ENCODE results near the gene WNT3A.

Gene WNT3A

DNA sequence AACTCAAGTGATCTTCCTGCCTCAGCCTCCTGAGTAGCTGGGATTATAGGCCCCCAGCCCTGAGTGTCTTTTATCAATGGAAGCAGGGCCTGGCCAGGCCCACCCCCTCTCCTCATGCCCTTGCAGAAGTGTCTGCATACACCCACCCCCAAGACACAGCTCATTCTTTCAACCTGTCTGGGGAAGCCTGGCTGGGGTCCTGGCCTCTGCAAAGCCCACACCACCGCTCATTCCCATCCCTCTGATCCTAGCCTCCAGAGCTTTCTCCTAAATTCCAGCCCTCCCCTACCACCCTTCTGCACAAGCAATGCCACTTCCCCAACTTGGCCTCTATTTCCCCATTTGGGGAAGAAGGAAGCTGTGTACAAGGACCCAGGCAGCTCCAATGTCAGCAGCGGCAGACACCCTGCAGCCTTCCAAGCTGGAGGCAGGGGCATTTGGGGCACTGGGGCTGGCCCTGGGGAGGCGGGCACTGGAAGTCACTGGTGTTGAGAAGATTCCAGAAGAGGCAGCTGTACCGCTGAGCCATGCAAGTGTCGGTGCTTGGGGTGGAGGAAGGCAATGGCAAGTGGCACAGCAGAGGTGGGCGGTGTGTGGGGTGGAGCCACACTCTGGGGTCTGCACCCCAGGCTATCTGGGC lies 42.0 kb downstream of the WNT3A start:
- no peak for DNase-seq (ENCODE audit: low read depth)

DNA sequence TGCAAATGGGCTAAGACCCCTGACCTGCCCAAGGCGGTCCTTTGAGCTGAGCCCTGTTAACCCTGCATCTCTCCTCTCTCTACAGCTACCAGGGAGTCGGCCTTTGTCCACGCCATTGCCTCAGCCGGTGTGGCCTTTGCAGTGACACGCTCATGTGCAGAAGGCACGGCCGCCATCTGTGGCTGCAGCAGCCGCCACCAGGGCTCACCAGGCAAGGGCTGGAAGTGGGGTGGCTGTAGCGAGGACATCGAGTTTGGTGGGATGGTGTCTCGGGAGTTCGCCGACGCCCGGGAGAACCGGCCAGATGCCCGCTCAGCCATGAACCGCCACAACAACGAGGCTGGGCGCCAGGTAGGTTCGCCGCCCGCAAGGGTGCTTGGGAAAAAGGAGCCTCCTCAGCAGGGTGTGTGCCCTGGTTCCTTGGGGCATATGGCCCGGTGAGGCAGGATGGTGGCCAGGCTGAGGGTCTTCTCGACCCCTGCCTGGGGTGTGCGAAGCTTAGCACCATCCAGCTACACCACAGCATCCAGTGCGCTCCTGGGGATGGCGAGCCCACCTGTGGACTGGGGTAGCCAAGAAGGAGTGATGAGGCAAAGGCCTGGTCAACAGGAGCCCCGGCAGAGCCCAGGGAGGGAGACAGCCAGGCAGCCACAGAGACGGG lies 43.9 kb downstream of the WNT3A start:
- no peak for DNase-seq (ENCODE audit: low read depth)

DNA sequence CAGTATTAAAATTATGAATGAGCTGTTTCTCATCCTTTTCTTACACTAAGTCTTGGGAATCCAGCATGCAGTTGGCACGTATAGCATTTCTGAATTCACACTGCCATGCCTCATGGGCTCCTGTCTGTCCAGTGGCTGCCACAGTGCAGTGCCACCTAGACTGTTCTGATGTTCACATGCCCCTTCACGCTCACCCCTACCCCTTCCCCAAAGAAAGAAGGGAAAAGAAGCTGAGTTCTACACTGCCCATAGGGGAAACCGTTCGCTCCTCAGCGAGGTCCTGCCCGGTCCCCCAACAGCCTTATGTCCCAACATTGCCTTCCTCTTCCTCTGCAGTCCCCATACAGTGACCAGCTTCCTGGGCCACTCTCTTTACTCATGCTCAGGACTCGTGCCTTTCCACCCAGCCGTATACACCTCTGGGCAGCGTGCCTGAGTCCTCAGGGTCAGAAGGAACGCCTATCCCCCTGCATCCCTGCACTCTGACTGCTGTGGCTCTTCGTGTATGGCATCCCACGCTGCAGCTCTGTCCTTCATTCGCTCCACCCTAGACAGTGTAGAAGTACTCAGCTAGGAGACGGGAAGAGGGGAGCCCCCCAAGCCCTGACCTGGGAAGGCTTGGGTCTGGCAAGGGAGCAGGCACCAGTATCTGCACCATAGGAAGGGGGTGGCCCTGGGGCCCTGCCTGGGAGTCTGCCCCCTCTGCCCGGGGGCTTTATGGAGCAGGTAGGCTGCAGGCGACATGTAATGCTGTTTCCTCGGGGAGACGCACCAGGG lies 51.6 kb downstream of the WNT3A start:
- DNase-seq (ENCODE audit: low read depth): no peak

DNA sequence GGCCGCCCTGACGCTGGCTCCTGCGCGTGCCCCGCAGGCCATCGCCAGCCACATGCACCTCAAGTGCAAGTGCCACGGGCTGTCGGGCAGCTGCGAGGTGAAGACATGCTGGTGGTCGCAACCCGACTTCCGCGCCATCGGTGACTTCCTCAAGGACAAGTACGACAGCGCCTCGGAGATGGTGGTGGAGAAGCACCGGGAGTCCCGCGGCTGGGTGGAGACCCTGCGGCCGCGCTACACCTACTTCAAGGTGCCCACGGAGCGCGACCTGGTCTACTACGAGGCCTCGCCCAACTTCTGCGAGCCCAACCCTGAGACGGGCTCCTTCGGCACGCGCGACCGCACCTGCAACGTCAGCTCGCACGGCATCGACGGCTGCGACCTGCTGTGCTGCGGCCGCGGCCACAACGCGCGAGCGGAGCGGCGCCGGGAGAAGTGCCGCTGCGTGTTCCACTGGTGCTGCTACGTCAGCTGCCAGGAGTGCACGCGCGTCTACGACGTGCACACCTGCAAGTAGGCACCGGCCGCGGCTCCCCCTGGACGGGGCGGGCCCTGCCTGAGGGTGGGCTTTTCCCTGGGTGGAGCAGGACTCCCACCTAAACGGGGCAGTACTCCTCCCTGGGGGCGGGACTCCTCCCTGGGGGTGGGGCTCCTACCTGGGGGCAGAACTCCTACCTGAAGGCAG lies 52.3 kb downstream of the WNT3A start:
- DNase-seq (ENCODE audit: low read depth): no peak

DNA sequence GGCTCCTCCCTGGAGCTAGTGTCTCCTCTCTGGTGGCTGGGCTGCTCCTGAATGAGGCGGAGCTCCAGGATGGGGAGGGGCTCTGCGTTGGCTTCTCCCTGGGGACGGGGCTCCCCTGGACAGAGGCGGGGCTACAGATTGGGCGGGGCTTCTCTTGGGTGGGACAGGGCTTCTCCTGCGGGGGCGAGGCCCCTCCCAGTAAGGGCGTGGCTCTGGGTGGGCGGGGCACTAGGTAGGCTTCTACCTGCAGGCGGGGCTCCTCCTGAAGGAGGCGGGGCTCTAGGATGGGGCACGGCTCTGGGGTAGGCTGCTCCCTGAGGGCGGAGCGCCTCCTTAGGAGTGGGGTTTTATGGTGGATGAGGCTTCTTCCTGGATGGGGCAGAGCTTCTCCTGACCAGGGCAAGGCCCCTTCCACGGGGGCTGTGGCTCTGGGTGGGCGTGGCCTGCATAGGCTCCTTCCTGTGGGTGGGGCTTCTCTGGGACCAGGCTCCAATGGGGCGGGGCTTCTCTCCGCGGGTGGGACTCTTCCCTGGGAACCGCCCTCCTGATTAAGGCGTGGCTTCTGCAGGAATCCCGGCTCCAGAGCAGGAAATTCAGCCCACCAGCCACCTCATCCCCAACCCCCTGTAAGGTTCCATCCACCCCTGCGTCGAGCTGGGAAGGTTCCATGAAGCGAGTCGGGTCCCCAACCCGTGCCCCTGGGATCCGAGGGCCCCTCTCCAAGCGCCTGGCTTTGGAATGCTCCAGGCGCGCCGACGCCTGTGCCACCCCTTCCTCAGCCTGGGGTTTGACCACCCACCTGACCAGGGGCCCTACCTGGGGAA lies 53.0 kb downstream of the WNT3A start:
- DNase-seq (ENCODE audit: low read depth): no peak

DNA sequence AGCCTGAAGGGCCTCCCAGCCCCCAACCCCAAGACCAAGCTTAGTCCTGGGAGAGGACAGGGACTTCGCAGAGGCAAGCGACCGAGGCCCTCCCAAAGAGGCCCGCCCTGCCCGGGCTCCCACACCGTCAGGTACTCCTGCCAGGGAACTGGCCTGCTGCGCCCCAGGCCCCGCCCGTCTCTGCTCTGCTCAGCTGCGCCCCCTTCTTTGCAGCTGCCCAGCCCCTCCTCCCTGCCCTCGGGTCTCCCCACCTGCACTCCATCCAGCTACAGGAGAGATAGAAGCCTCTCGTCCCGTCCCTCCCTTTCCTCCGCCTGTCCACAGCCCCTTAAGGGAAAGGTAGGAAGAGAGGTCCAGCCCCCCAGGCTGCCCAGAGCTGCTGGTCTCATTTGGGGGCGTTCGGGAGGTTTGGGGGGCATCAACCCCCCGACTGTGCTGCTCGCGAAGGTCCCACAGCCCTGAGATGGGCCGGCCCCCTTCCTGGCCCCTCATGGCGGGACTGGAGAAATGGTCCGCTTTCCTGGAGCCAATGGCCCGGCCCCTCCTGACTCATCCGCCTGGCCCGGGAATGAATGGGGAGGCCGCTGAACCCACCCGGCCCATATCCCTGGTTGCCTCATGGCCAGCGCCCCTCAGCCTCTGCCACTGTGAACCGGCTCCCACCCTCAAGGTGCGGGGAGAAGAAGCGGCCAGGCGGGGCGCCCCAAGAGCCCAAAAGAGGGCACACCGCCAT lies 53.8 kb downstream of the WNT3A start:
- no peak for DNase-seq (ENCODE audit: low read depth)

DNA sequence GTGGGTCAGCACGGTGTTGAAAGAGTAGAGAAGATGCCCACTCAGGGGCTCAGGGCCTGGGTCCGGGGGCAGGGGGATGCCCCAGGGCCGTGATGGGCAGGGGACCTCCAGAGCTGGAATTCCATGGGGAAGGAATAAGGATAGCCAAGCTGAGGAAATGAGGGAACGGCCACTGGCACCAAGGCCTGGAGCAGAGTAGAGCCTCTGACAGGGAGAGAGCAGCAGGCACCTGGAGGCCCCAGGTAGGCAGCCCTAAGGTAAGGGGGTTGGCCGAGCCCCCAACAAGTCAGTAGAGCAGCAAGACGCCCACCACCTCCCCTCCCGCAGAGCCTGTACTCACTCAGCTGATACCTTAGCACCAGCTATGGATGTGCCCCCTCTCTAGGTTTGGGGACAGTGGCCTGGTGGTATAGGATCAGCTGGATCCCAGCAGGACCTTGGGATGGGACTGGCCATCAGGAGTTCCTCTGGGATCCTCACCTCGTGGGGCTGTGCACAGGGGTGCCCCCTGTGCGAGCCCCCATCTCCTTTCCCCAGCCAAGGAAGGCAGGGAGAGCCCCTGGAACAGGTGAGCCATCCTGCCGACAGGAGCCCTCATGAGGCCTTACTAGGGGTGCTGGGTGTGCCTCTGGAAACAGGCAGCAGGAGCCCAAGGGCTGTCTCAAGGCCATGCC lies 54.8 kb downstream of the WNT3A start:
- no peak for DNase-seq (ENCODE audit: low read depth)

DNA sequence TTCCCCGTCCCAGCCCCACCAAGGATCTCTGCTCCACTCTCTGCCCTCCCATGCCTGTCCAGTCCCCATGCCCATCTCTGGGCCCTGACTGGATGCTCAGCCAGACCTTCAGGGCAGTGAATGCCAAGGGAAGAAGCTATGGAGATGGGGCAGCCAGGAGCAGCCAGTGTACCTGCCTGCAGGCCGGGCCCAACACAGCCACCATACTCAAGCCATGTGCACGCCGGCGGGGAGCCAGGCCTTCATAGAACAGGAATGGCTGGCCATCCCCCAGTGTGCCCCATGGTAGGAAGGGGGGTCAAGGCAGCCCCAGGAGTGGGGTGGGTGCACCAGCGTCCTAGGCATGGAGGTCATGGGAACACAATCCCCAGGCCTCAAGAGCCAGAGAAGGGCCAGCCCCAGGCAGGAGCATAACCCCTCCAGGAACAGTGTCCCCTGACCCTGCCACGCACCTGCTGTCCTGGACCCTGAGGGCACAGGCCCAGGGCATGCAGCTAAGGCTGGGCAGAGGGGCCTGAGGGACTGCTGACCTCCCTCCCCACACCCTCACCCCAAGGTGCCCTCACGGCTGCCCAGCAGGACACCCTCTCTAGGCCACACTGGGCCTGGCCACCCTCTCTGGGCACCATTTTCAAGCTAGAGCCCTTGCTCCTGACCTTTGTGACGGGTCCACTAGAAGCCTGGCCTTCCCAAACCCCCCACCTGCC lies 55.4 kb downstream of the WNT3A start:
- DNase-seq (ENCODE audit: low read depth): no peak

DNA sequence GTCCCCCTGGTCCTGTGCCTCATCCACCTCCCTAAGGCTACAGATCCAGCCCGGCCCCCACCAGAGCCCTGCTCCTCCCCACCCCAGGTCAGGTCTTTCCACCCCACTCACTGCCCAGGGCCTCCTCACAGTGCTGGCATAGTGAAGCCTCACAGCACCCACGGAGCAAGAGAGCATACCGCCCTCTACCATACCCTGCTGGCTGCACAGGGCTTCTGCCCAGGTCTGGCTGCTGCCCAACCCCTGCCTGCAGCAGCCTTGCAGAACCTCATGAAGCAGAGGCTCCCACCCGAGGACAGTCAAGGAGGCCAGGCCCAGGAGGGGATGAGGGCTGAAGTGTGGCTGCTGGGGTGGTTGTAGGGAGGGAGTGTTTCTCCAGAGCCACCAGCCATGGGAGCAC lies 56.0 kb downstream of the WNT3A start:
- no peak for DNase-seq (ENCODE audit: low read depth)

DNA sequence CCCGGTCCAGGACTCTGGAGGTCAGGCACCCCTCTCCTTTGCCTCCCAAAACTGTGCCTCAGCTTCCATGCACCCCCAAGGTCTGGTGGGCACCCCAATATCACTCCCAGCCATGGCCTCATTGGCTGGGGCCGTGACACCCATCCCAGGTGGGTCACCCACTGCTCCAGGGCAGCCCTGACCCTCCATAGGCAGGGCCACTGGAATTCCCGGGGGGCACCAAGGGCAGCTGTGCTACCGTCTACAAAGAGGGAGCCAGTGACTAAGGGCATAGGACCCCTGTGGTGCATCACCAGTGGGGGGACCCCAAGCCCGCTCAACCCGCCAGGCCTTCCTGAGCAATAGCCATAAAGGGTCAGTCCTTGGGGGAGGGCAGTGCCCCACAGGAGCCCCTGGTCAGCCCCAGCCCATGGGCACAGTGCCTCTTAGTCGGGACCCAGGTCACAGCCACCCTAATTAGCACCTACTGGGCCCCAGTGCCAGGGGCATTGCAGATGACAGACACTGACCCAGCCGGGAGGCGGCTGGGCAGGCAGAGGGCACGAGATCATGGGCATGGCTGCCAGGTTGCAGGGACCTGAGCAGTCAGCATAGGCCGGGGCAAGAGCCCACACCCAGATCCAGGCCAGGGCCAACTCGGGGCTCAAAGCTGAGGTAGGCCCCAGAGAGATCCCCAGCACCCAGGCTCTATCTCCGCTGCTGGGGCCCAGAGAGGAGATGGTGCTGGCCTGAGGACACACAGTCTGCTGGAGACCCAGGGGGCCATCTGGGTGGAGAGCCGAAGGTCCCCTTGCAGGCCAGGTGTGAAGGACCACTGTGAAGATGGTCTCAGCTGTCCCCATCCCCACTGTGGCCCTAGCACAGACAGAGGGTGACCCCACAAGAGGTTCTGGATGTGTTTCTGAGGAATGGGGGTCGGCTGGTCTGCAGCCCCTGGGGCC lies 56.7 kb downstream of the WNT3A start:
- no peak for DNase-seq (ENCODE audit: low read depth)

DNA sequence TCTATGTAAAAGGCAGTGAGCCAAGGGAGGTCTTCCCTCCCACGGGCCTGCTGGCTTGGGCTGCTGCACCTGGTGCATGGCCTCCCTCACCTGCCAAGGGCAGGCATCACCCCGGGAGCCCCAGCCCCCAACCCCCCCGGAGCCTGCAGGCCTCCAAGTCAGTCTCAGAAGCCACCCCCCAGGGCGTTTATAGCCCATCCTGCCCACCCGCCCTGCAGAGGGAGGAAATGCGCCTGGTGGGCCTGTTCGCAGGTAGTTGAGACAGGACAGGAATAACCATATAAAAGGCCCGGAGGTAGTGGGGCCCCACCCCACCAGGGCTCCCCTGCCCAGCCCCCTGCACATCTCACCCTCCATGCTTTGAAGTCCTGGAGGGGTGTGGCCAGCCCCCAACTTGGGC lies 57.5 kb downstream of the WNT3A start:
- no peak for DNase-seq (ENCODE audit: low read depth)

DNA sequence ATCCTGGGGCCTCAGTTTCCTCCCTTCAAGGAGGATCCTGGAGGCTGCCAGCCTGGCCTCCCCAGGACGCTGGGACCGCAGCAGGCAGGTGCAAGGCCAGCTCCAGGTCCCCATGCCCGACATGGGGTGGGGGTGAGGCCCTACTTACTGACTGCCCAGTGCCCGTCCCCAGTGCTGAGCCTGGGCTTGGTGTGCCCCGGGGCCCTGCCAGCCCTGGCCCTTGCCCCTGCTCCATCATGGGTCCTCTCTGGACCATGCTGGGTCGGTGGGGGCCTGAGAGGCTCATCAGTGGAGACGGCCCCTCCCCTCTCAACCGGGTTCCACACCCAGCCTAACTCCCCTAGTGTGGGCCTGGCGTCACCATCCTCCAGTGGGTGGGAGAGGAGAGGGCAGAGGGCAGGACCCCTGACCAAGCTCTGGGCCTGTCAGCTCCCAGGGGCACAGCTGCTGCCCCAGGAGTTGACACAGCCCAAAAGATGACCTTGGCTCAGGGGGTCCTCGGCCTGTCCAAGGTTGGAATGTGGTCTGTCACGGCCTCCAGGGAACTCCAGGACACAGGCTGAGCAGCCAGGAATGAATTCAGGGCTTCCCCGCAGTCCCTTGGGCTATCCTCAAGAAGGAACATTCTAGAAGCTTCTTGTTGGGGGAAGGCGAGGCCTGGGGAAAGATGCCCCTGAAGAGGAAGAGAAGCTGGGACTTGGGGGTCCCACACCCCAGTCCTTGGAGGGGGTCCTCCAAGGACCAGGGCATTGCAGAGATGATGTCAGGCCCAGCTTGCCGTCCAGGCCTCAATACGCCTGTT lies 58.1 kb downstream of the WNT3A start:
- no peak for DNase-seq (ENCODE audit: low read depth)

DNA sequence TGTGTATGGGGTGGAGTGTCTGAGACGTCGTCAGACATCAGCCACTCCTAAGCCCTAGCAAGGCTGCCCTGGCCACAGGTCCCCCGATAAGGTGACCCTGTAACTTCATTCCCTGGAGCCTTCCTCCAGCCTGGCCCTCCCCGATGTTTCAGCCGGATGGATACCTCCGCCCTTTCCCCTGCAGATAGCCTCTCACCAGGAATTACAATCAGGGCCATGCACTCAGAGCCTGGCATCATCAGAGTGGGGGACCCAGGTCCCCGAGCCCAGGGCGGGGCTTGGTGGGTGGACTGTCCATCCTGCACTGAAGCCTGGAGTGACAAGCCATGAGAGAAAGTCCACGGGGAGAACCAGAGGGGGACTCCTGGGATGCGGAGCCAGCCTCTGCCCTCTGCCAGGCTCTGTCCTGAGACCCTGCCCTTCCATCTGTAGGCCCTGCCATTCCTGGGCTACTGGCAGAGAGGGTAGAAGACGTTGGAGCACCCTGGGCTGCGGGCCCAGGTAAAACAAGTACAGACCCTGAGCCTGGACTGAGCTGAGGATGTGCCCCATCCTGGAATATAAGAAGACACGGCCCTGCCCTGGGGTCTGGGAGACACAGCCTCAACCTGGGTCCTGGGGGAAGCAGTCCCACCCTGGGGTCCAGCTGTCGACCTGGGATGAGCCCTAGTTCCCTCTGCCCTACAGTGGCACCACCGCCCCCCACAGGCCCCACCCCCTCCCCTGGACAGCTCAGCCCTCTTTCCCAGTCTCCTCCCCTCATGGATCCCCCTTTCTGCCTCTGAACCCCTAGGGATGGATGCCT lies 58.9 kb downstream of the WNT3A start:
- no peak for DNase-seq (ENCODE audit: low read depth)

DNA sequence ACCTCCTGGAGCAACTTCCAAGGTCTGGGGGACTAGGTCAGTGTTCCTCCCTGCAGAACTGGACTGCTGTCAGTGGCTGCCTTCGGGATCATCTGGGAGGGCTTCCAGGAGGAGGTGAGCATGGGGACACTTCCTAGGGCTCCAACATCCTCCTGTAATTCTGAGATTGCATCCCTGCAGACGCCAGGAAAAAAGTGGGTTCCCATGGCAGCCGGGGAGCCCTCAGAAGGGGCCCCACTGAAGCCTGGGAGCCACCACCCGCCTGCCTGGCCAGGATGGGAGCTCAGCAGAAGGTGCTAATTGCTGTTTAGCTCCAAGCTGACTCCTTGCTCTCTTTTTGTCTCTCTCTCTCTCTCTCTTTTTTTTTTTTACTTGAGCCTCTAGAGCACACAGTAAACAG lies 59.6 kb downstream of the WNT3A start:
- DNase-seq (ENCODE audit: low read depth): no peak

DNA sequence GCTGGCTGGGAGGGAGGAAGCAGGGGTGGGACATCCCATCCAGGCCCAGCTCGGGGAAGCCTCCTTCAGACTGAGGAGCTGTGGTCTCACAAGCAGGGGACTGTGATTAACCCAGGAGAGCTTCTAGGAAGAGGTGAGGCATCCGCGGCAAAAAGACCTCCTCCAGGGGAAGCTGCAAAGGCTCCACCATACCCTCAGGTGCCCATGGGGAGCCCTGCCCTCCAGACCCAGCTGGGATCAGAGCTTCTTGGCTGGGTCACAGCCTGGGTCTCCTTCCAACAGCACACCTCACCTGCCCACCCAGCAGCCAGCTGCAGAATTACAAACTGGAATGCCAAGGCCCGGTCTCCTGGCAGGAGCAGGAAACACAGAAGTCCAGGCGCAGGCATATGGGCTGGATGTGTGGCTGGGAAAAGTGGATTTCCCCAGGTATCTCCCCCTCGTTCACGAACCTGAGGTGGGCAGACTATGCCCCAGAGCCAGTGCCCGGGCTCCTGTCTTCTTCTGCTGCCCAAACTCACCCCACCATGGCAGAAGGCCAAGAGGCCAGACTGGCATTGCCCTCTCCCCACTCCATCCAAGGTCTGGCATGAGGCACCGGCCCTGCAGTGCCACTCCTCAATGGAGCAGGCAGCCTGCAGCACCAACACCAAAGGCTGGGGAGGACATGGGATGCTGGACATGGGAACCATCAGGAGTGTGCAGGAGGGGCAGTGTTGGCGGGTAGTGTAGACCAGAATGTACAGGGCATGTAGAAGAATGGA lies 60.3 kb downstream of the WNT3A start:
- DNase-seq (ENCODE audit: low read depth): no peak

DNA sequence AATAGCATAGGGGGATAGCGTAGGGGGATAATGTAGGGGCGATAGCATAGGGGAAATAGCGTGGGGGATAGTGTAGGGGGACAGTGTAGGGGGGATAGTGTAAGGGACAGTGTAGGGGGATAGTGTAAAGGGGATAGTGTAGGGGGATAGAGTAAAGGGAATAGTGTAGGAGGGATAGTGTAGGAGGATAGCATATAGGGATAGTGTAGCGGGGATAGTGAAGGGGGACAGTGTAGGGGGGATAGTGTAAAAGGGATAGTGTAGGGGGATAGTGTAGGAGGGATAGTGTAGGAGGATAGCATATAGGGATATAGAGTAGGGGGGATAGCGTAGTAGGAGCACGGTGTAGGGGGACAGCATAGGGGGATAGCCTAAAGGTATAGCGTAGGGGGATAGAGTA lies 61.6 kb downstream of the WNT3A start:
- no peak for DNase-seq (ENCODE audit: low read depth)

Data from HS-27A (cell line).